ENCODE data around the gene ASTL.

Gene ASTL

DNA sequence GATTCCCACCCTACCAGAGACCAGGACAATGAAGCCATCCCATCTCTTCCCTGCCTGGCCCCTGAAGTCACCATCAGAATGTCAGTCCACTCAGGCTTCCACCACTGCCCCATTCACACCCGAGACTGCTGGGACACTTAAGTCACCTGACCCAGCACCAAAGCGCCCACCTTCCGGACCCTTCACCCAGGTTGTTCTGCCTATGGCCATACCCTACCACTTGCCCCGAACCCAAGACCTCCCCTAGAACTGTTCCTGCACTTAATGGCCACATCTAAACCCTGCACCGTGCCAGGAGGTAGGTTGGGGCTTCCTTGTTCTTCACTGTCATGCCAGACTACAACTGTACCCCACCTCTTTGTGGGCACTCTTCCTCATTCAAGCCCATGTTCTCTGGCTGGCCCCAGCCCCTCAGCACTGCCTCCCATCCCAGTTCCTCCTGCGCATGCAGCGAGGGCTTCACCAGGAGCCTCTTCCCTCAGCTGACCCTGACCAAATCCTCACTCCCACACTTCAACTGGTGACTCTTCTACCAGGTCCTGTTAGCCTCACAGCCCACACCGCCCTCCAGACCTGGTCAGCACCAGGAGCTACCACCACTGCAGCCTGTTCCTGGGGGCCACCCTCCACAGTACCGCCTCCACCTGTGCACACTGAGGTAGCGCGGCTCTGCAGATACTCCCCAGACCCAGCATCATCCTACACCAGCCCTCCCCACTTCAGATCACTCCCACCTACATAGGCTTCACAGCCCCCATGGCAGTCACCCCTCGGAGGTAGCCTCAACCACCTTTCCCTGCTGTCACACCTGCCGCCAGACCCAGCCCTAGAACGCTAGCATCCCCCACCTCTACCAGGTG, 13.7 kb downstream of the ASTL start:
- DNase-seq (ENCODE audit: low read depth in 1 of 2, low spot score in 1 of 2): no peak
- in situ Hi-C loops (cut with HindIII; ENCODE audit: low pct_unique_long_range_greater_than_20kb, low sequenced_read_pairs): no loop called here
- no peak for TF ChIP-seq JUND (IDR thresholded peaks at IDR 0.05; ENCODE audit: low read depth)

DNA sequence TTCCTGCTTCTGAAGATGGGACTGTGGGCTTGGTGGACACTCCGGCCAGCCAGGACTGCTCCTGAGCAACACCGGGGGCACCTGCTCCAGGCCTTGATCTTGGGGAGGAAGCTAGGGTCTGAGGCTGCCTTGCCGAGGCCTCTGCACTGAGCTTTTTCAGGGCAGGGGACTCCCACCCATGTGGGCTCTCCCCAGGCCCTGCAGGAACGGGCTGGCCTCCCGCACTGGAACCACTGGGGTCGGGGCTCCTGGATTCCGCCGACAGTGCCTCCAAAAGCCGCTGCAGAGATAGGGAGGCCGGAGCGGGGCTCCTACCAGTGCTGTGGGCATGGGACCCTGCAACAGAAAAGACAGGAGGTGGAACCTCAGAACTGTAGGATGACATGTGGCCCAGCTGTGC, 14.4 kb downstream of the ASTL start:
- in situ Hi-C loops (cut with HindIII; ENCODE audit: low pct_unique_long_range_greater_than_20kb, low sequenced_read_pairs): no loop called here

DNA sequence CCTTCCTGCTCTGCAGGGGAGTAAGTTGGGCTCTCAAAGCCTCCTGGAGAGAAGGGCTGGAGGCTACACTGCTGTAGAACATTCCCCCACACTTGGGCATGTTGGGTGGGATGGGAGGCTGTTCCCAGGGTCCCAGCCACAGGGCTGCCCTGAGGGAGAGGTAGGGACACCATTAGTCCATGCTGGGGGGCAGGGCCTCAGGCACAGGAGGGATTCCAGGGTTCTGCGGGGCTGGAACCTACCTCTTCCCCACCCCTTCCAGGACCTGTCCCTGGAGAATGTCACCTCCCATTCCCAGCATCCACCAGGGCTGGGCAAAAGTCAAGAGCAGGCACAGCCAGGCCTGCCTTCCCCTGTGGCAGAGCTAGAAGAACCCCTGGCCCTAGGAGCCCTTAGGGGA, 15.0 kb downstream of the ASTL start:
- no peak for DNase-seq (ENCODE audit: low read depth in 1 of 2, low spot score in 1 of 2)
- in situ Hi-C loops (cut with HindIII; ENCODE audit: low pct_unique_long_range_greater_than_20kb, low sequenced_read_pairs): no loop called here
- no peak for TF ChIP-seq JUND (IDR thresholded peaks at IDR 0.05; ENCODE audit: low read depth)

More for the DNA sequence above, 14.4 kb downstream of the ASTL start:
- no peak for TF ChIP-seq JUND (IDR thresholded peaks at IDR 0.05; ENCODE audit: low read depth)
- no peak for DNase-seq (ENCODE audit: low read depth in 1 of 2, low spot score in 1 of 2)

DNA sequence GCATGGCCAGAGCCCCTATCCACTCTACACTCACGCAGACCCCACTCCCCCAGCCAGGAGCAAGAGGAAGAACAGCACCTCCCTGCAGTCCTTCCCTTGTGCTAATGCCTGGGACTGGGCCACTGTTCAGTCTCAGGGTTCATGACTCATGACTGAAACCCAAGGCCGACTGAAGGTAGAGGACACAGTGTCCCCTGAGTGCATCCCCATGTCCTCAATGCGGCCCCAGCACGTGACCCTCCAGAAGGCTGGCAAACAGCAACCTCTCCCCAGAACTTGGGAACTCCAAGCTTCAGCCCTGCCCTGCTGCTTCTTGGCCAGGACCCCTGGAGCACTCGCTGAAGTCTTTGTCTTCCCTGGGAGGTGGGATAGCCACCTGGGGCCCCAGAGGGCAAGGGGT, 15.9 kb downstream of the ASTL start:
- TF ChIP-seq JUND (IDR thresholded peaks at IDR 0.05; ENCODE audit: low read depth): no peak
- in situ Hi-C loops (cut with HindIII; ENCODE audit: low pct_unique_long_range_greater_than_20kb, low sequenced_read_pairs): no loop called here
- DNase-seq (ENCODE audit: low read depth in 1 of 2, low spot score in 1 of 2): no peak

DNA sequence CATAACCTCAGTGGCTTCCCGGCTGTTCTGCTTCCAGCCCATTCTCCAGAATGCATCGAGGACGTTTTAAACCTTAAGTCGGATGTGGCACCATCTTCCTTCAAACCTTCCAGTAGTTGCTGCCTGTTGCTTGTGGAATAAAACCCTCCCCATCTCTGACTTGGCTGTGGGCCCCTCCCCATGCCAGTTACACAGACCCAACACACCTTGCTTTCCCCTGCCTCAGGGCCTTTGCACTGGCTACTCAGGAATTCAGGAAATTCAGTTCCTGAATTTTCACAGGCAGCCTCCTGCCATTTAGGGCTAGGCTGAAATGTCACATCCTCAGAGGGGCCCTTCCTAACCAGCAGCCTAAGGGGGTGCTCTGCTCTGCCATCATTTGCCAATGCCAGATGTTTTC, 16.9 kb downstream of the ASTL start:
- DNase-seq (ENCODE audit: low read depth in 1 of 2, low spot score in 1 of 2): no peak
- TF ChIP-seq JUND (IDR thresholded peaks at IDR 0.05; ENCODE audit: low read depth): no peak
- in situ Hi-C loops (cut with HindIII; ENCODE audit: low pct_unique_long_range_greater_than_20kb, low sequenced_read_pairs): no loop called here

DNA sequence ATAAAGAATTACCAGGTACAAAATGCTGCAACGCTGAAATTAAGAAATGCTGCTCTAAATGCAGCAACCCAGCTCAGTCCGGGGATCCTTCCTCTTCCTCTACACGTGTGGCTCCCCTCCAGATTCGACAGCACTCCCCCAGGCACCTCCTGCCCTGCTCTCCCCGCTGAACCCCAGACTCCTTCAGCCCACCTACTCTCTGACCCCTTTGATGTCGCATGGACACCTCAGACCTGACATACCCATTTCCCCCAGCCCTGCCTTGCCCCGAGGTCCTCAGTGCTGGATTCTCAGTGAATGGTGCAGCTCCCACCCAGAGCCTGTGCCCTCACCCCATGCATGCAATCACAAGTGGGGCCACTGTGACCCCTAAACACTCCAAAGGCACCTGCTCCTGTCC, 17.3 kb downstream of the ASTL start:
- no peak for TF ChIP-seq JUND (IDR thresholded peaks at IDR 0.05; ENCODE audit: low read depth)
- DNase-seq (ENCODE audit: low read depth in 1 of 2, low spot score in 1 of 2): no peak
- in situ Hi-C loops (cut with HindIII; ENCODE audit: low pct_unique_long_range_greater_than_20kb, low sequenced_read_pairs): no loop called here

DNA sequence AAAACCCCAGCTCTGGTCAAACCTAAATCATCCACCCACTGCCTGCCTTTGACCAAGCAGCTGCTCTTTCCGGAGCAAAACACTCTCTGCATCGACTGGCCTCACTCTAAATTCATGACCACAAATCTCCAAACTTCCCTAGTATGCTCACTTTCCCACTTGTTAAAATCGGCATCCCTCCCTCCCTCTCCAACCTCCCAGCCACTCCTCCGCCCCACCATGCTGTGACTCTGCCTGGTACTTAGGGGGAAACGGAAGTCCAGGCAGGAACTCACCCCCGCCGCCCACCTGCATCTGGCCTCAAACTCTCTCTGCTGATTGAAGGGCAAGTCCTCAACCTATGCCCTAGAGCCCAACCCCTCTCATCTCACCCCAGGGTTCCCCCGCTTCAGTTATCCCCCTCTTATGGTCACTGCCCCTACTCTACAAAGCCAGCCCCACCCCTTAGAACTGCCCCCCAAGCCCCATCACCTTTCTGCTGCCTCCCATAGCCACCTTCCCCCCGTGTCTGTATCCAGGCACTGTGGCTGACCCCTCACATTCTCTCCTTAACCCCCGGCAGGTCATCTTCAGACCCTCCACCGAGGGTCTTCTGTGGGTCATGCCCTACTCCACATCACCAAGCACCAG, 18.1 kb downstream of the ASTL start:
- DNase-seq (ENCODE audit: low read depth in 1 of 2, low spot score in 1 of 2): no peak
- TF ChIP-seq JUND (IDR thresholded peaks at IDR 0.05; ENCODE audit: low read depth): no peak
- in situ Hi-C loops (cut with HindIII; ENCODE audit: low pct_unique_long_range_greater_than_20kb, low sequenced_read_pairs): no loop called here

DNA sequence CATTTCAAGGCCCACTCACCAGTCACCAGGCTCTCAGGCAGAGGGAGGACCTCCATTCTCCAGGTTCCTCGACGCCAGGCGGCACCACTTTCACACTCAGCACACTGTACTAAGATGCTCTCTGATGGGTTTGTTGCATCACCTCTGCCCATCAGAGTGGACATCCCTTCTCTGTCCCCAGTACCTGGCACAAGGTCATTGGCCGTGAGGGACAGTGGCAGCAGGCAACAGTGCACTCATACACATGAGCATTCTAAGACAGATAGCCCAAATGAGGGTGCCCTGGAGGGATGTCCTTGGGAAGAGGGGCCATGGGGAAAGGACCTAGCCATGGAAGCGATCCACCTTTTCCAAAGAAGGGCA, 18.9 kb downstream of the ASTL start:
- no peak for TF ChIP-seq JUND (IDR thresholded peaks at IDR 0.05; ENCODE audit: low read depth)
- DNase-seq (ENCODE audit: low read depth in 1 of 2, low spot score in 1 of 2): no peak
- in situ Hi-C loops (cut with HindIII; ENCODE audit: low pct_unique_long_range_greater_than_20kb, low sequenced_read_pairs): no loop called here

DNA sequence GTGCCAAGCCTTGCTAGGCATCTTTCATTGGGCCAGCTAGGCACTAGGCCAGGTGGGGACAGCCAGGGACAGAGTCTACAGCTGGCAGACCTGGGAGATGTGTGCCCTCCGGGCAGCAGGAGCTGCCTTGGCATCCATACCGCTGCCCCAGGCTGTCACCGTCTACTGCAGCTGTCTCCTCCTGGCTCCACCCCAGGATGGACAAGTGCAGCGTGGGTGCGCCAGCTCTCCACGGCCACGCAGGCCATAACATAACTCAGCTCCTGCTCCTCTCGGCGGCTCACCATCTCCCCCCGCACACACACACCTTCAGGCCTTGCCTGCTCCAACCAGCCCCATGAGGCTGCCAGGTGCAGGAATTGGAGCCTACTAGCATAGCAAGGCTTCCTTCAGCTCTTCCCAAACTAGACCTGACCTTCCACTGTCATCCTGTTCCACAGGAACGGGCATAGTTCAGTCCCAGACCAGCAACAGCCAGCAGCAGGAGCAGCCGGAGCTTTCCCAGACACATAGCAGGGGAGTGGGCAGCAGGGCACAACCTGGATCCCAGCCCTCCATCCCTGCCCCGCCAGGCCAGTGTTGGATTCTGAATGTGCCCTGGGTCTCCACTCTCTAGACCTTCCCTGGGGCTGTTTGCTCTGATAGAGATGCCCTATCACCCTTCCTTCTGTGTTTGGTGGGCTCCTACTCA, 19.5 kb downstream of the ASTL start:
- in situ Hi-C loops (cut with HindIII; ENCODE audit: low pct_unique_long_range_greater_than_20kb, low sequenced_read_pairs): no loop called here
- no peak for TF ChIP-seq JUND (IDR thresholded peaks at IDR 0.05; ENCODE audit: low read depth)
- DNase-seq (ENCODE audit: low read depth in 1 of 2, low spot score in 1 of 2): no peak

DNA sequence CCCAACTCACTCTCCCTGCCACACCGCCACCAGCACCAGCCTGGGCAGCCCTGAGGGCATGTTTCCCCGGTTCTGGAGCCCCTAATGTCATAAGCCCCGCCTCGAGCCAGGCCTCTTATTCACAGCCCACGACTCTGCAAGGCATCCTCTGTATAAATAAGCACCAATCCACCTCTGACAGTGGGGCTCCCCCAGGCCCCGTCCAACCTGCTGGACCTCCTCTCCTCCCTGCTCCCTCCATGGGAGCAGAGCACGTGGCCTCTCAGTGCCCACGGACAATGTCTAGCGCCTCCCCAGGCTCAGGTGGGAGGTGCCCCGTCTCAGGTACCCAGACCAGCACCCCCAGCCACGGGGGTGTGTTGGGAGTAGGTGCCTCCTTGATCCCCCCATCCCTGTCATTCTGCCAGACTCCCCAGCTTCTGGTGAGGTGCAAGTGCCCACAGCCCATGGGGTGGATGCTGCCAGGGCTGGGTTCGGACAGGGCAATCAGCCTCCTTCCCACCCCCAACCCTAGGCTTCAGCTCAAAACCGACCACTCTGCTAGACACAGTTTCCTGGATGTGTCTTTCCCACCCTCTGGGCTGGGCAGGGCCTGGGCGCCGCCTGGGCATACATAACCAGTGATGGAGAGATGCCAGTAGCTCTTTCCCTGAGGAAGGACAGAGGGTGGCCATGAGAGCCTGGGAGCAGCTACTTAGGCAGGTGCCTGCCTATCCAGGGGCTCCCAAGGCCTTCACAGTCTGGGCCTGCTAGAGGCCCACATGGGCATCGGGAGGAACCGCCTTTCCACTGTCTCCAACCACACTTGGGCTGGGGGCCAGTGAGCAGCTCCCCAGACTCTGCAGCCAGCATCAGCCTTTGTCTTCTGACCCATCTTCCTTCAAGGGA, 20.4 kb downstream of the ASTL start:
- in situ Hi-C loops (cut with HindIII; ENCODE audit: low pct_unique_long_range_greater_than_20kb, low sequenced_read_pairs): no loop called here
- no peak for TF ChIP-seq JUND (IDR thresholded peaks at IDR 0.05; ENCODE audit: low read depth)
- DNase-seq (ENCODE audit: low read depth in 1 of 2, low spot score in 1 of 2): peak in 1 of 2 experiments; percentile 58

DNA sequence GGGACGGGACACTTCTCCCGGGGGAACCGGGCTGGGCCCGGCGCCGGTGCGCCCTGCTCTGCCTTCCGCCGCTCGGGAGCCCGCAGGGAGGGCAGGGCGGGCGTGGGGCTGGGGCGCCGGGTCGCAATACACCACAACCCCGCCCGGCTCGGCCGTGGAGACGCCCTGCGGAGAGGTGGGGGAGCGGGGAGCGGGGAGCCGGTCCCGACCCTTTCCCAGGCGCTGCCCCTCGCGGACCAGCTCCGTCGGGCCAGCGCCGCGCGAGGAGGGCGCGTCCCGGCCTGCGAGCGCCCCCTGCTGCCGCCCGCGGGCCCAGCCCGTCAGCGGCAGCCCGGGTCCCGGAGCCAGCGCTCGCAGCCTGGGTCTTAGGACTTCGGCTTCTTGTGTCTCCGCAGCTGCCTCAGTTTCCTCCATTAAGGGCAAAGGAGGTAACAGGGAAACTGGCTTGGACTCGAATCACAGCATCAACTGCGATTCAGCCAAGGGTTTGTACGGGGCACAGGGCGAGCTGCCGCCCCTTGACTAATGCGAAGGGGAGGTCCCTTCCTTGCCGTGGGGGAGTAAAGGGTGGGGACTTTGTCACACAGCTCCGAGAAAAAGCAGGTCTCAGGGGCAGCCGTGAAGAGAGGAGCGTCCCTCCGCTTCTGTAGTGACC, 21.3 kb downstream of the ASTL start:
- peak; percentile 48 to 79 for DNase-seq (ENCODE audit: low read depth in 1 of 2, low spot score in 1 of 2)
- TF ChIP-seq JUND (IDR thresholded peaks at IDR 0.05; ENCODE audit: low read depth): no peak
- in situ Hi-C loops (cut with HindIII; ENCODE audit: low pct_unique_long_range_greater_than_20kb, low sequenced_read_pairs): no loop called here

DNA sequence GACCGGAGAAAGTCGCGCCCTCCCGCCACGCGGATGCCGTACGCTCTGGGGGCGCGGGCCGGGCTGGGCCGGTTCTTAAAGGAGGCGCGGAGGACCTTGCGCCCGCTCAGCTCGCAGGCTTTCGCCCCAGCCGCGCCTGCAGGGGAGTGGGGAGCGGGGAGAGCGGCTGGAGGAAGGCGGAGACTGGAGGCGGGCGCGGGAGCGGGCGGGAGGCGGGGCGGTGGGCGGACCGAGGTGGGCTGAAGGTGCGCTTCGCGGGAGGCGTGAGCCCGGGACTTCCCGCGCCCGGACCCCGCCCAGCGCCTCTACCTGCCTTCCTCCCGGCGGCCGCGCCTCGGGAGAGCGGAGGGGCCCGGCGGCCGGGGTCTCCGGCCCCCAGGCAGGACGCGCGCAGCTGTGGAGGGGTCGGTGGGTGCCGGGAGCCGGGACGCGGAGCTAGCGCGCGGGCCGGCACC, 21.9 kb downstream of the ASTL start, which contains the start of gene ADRA2B:
ADRA2B (minus strand) TSS at position 148 of the 455 bp plus-strand sequence. CDS start 422 bp downstream, outside the sequence.
- in situ Hi-C loops (cut with HindIII; ENCODE audit: low pct_unique_long_range_greater_than_20kb, low sequenced_read_pairs): no loop called here
- DNase-seq (ENCODE audit: low read depth in 1 of 2, low spot score in 1 of 2): peak; percentile 80 to 88
- TF ChIP-seq JUND (IDR thresholded peaks at IDR 0.05; ENCODE audit: low read depth): no peak

Measured in T47D (cell line).